Measurements from ENCODE around the gene NPY4R2. TPM values are rescaled to one million over a fixed set of nuclear protein-coding genes. Genes with fewer than 3 reads are reported as not detected.
A peak's percentile ranks its signal among the peaks of the same experiment; 100 is the strongest.
"Not testable (repeated sequence)": the region's sequence is repeated elsewhere in the genome, so short reads cannot be mapped to it uniquely, and the experiment has no call there.

Gene NPY4R2
- total RNA-seq (2014; rRNA removed; shearing (Covaris generic)): 0.12 TPM in 1 of 2 replicates, not detected in the other

- not testable (repeated sequence) for DNase-seq (ENCODE audit: low spot score)
Observed at GRCh38 chr10:47918475-47918874, at the start of gene NPY4R2. Gene NPY4R2 (plus strand): TSS chr10:47918662. CDS start chr10:47921988, 3,326 bp downstream.

DNA sequence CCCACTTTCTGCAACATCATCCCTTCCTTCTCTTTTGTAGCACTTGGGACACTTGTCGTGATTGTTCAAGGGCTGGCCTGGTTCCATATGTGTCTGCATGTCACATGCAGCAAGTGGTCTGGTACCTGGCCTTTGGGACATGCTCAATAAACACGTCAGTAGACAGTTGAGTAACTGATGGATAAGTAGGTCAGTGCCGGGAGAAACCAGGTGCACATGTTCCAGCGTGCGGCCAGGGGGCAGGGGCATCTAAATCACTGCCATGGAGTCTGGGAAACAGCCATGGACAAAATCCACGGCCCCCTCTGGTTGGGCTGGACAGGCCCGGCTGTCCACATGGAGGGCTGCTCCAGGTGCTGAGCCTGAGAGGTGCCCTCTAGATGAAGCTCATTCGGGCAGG lies 47.6 kb upstream of the NPY4R2 start:
- DNase-seq (ENCODE audit: low spot score): not testable (repeated sequence)

DNA sequence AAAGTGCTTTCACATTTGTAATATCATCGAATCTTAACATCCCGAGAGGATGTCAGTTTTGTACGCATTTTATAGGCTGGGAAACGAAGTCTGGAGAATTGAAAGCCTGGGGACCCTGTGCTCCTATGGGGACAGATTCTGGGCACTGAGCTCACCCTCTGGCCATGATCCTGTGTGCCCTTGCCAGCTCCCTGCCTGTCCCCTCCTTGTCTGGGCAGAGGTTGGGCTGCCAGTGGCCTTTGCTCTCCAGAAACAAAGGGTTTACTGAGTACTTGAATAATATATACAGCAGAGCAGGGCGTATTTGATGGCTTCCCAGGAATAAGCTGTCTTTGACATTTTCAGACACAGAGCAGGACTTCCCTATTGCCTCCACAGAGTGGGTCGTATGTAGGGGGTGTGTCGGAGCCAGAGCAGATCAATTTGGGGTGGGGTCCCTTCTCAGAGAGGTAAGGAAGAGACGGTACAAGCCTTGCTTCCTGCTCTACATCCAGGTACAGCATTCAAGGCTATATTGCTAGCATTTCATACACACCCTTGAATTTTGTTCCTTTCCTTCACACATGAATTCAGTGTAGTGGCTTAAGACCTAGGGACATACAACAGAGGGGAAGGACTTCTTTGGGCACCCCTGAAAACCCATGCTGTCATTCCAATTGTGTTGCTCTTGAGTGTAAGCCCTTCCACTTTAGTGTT lies 46.8 kb upstream of the NPY4R2 start:
- DNase-seq (ENCODE audit: low spot score): not testable (repeated sequence)

GRCh38 chr10:47872236-47872635 lies 46.2 kb upstream of the NPY4R2 start:
- not testable (repeated sequence) for DNase-seq (ENCODE audit: low spot score)

- not testable (repeated sequence) for DNase-seq (ENCODE audit: low spot score)
Observed at GRCh38 chr10:47884239-47884638, 34.2 kb upstream of the NPY4R2 start.

DNA sequence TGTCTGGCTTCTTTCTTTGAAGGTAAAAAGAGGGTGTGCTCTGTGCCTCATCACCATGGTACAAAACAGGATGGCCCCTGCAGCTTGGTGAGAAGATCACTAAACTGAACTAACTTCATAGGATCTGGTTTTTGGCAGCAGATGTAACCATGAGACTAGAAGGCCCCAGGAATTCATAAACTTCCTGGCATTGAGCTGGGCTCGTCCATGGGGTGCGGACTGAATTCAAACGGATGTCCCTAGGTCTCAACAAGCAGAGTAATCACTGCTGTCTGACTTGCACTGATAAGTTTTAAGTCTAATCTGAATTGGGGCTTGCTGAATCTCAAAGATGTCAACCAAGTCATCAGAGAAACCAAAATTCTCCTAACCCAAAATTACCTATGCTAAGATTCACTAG lies 33.5 kb upstream of the NPY4R2 start:
- DNase-seq (ENCODE audit: low spot score): not testable (repeated sequence)

- DNase-seq (ENCODE audit: low spot score): not testable (repeated sequence)
Observed at GRCh38 chr10:47886356-47886755, 32.1 kb upstream of the NPY4R2 start.

DNA sequence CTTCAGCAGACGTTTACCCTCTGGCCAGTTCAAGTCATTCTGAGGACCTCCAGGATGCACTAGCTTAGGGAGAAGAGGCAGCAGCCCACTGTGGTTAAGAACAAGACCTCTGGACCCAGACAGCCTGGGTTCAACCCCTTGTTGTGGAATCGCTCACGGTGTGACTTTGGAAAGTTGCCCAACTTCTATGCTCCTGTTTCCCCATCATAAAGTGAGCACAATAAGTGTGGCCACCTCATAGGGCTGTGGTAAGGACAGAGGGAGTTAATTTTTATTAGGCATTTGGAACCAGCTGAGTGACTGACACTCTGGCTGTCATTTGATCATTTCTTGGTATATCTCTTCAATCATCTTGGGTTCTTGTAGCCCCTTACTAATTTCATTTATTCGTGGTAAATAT lies 31.6 kb upstream of the NPY4R2 start:
- not testable (repeated sequence) for DNase-seq (ENCODE audit: low spot score)

- DNase-seq (ENCODE audit: low spot score): not testable (repeated sequence)
Observed at GRCh38 chr10:47890737-47891136, 27.7 kb upstream of the NPY4R2 start.

- DNase-seq (ENCODE audit: low spot score): not testable (repeated sequence)
Observed at GRCh38 chr10:47892494-47893261, 25.8 kb upstream of the NPY4R2 start.

- peak; percentile 1 for DNase-seq (ENCODE audit: low spot score)
Observed at GRCh38 chr10:47894571-47894970, 23.9 kb upstream of the NPY4R2 start.

GRCh38 chr10:47897813-47898212 lies 20.6 kb upstream of the NPY4R2 start:
- not testable (repeated sequence) for DNase-seq (ENCODE audit: low spot score)

- not testable (repeated sequence) for DNase-seq (ENCODE audit: low spot score)
Observed at GRCh38 chr10:47909333-47909732, 9.1 kb upstream of the NPY4R2 start.

DNA sequence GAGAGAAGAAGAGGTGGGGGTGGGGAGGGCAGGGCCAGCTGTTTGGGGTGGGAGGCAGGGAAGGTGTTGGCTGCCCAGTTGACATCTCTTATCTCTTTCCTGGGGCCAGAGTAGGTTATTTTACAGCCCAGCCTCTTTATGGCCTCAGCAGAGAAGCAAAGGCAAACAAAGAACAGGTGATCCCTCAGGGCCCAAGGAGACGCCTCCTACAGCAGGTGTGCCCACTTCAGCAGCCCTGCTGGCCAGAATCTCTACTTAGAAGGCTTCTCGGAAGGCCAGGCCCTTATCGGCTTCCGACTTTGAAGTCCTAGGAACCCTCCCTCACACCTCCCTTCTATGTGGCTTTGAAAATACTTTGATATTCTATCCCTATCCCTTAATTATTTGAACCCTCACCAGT lies 8.0 kb upstream of the NPY4R2 start:
- DNase-seq (ENCODE audit: low spot score): not testable (repeated sequence)

DNA sequence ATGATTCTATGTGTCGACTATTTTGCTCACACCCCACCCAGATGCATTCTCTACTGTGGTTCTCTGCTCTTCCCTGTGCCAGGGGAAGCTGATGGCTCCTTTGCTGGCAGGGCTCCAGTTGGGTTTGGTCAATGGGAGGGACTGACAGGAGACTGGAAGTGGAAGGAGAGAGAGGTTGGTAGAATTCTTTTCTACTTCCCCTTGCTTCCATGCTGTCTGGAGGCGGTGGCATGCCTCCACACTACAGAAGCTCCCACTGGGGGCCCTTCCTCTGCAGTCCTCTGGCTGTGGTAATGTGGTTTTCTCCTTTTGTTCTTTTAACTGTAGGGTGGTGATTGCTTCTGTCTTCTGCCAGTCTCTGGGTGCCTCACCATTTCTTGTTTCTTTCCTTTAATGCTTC lies 4.4 kb upstream of the NPY4R2 start:
- DNase-seq (ENCODE audit: low spot score): not testable (repeated sequence)

GRCh38 chr10:47915849-47916548 lies 2.5 kb upstream of the NPY4R2 start:
- not testable (repeated sequence) for DNase-seq (ENCODE audit: low spot score)

GRCh38 chr10:47920610-47921009 lies 2.1 kb downstream of the NPY4R2 start:
- DNase-seq (ENCODE audit: low spot score): peak; percentile 1

DNA sequence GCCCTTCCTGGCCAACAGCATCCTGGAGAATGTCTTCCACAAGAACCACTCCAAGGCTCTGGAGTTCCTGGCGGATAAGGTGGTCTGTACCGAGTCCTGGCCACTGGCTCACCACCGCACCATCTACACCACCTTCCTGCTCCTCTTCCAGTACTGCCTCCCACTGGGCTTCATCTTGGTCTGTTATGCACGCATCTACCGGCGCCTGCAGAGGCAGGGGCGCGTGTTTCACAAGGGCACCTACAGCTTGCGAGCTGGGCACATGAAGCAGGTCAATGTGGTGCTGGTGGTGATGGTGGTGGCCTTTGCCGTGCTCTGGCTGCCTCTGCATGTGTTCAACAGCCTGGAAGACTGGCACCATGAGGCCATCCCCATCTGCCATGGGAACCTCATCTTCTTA lies 4.0 kb downstream of the NPY4R2 start:
- not testable (repeated sequence) for DNase-seq (ENCODE audit: low spot score)

DNA sequence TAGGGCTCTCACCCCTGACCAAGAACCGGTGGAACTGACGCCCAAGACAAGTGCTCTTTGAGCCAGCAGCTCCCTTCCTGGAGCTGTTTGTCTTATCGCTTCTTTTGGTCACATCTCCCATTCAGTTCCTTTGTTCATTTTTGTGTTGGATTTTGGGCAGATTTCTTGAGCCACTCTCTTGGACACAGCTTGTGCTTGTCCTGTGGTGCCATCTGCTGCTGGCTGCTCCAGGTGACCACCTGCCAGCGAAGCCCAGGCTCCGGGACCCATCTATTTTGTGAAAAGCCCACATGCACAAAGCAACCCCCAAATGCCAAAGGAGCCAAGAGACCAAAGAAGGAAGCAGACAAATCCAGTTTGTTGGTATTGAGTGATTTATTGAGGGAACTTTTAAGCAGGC lies 6.2 kb downstream of the NPY4R2 start:
- DNase-seq (ENCODE audit: low spot score): not testable (repeated sequence)

GRCh38 chr10:47927147-47927916 lies 8.9 kb downstream of the NPY4R2 start:
- DNase-seq (ENCODE audit: low spot score): not testable (repeated sequence)

DNA sequence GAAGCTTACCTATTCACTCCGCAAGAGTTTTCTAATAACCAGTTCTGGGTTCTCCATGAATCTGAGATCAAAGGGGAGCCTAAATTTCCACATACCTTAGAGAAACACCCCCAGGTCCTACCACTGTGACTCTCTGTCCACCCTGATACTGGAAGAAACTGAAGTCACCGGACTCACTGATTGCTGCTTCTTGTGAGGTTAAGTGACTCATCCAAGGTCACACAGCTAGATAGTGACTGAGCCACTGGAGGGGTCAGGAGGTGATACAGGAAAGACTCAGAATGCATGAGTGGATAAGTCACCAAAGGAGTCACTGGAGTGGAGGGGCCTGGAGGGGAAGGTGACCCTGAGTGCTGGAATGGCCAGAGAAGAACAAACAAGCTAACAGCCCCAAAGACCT lies 9.8 kb downstream of the NPY4R2 start:
- DNase-seq (ENCODE audit: low spot score): not testable (repeated sequence)

Measured in H4 (cell line).